Liver (tissue), 9 donors: Measurements from ENCODE around the gene SLIT2. TPM values are rescaled to one million over a fixed set of nuclear protein-coding genes. Genes with fewer than 3 reads are reported as not detected.

Source experiments
- DNase-seq: peaks from one replicate; pipeline ENCODE4 v3.0.0-alpha.2; 2017; ENCODE audit warnings: low spot score
- H3K27ac ChIP-seq, 2 donors: one replicate each; pipeline ENCODE4 v1.7.0; 2013; ENCODE audit warnings: inconsistent platforms in 2 of 2, low read length in 2 of 2, control low read depth in 1 of 2, low read depth in 1 of 2, mild to moderate bottlenecking in 1 of 2
- H3K27me3 ChIP-seq, 4 donors: one replicate each; pipeline versions ENCODE4 v1.6.1 to v1.7.0; 2013; ENCODE audit warnings: low read length in 3 of 4, inconsistent platforms in 1 of 4, mild to moderate bottlenecking in 1 of 4, moderate library complexity in 1 of 4; ENCODE audit not compliant: control insufficient read depth in 4 of 4, insufficient read depth in 4 of 4
- H3K36me3 ChIP-seq, 4 donors: one replicate each; pipeline versions ENCODE4 v1.6.1 to v1.7.0; 2013; ENCODE audit warnings: low read length in 3 of 4, mild to moderate bottlenecking in 3 of 4, low read depth in 1 of 4, moderate library complexity in 1 of 4; ENCODE audit not compliant: control insufficient read depth in 4 of 4, insufficient read depth in 3 of 4
- H3K4me1 ChIP-seq, 4 donors: one replicate each; pipeline versions ENCODE4 v1.6.1 to v1.7.0; 2013; ENCODE audit warnings: low read length in 3 of 4, mild to moderate bottlenecking in 3 of 4, moderate library complexity in 1 of 4; ENCODE audit not compliant: control insufficient read depth in 4 of 4, insufficient read depth in 4 of 4
- H3K4me3 ChIP-seq, 3 donors: one replicate each; pipeline versions ENCODE4 v1.6.1 to v1.7.0; 2013; ENCODE audit warnings: low read length in 3 of 3, control low read depth in 1 of 3, low read depth in 1 of 3, mild to moderate bottlenecking in 1 of 3
- H3K9ac ChIP-seq, 2 donors: one replicate each; pipeline ENCODE4 v1.7.0; 2013; ENCODE audit warnings: low read length in 2 of 2, mild to moderate bottlenecking in 2 of 2, moderate library complexity in 2 of 2, control low read depth in 1 of 2, low read depth in 1 of 2
- H3K9me3 ChIP-seq, 4 donors: one replicate each; pipeline versions ENCODE4 v1.6.1 to v1.7.0; 2013; ENCODE audit warnings: low read length in 3 of 4; ENCODE audit not compliant: control insufficient read depth in 4 of 4
- EGR1 ChIP-seq, 2 donors: IDR thresholded peaks; 2 replicates each; pipeline ENCODE4 v1.6.1; 2016 to 2018; ENCODE audit warnings: antibody characterized with exemption in 2 of 2, low read depth in 2 of 2
- FOXA1 ChIP-seq: IDR thresholded peaks from 2 replicates; pipeline ENCODE4 v1.6.1; 2016; ENCODE audit warnings: antibody characterized with exemption
- FOXA2 ChIP-seq: IDR thresholded peaks from 2 replicates; pipeline ENCODE4 v1.6.1; 2016; ENCODE audit warnings: antibody characterized with exemption
- GABPA ChIP-seq, 2 donors: IDR thresholded peaks in 1 of 2; conservative IDR thresholded peaks in 1 of 2; 2 replicates each; pipeline ENCODE4 v1.6.1; 2016; ENCODE audit warnings: antibody characterized with exemption in 2 of 2, mild to moderate bottlenecking in 1 of 2, moderate library complexity in 1 of 2
- HNF4A ChIP-seq, 2 donors: conservative IDR thresholded peaks; 2 replicates each; pipeline ENCODE4 v1.6.1; 2016; ENCODE audit warnings: antibody characterized with exemption in 2 of 2, mild to moderate bottlenecking in 2 of 2
- HNF4G ChIP-seq: IDR thresholded peaks from 2 replicates; pipeline ENCODE4 v1.6.1; 2016; ENCODE audit warnings: antibody characterized with exemption
- JUND ChIP-seq, 2 donors: IDR thresholded peaks; 2 replicates each; pipeline ENCODE4 v1.6.1; 2016; ENCODE audit warnings: antibody characterized with exemption in 2 of 2
- MAX ChIP-seq: IDR thresholded peaks from 2 replicates; pipeline ENCODE4 v1.6.1; 2016; ENCODE audit warnings: antibody characterized with exemption
- NR2F2 ChIP-seq: IDR thresholded peaks from 2 replicates; pipeline ENCODE4 v1.6.1; 2016; ENCODE audit warnings: antibody characterized with exemption
- RAD21 ChIP-seq, 2 donors: IDR thresholded peaks; 2 replicates each; pipeline ENCODE4 v1.6.1; 2016; ENCODE audit warnings: antibody characterized with exemption in 2 of 2, mild to moderate bottlenecking in 2 of 2
- RXRA ChIP-seq, 2 donors: IDR thresholded peaks; 2 replicates each; pipeline ENCODE4 v1.6.1; 2017 to 2018; ENCODE audit warnings: antibody characterized with exemption in 2 of 2, mild to moderate bottlenecking in 1 of 2
- SP1 ChIP-seq: IDR thresholded peaks from 2 replicates; pipeline ENCODE4 v1.6.1; 2018; ENCODE audit warnings: antibody characterized with exemption, mild to moderate bottlenecking
- TAF1 ChIP-seq: conservative IDR thresholded peaks from 2 replicates; pipeline ENCODE4 v1.6.1; 2016; ENCODE audit warnings: antibody characterized with exemption, mild to moderate bottlenecking
- YY1 ChIP-seq: IDR thresholded peaks from 2 replicates; pipeline ENCODE4 v1.6.1; 2016; ENCODE audit warnings: antibody characterized with exemption, mild to moderate bottlenecking
- ZBTB33 ChIP-seq: IDR thresholded peaks from 2 replicates; pipeline ENCODE4 v1.6.1; 2016; ENCODE audit warnings: antibody characterized with exemption
- WGBS: extraction: QIAGEN DNeasy Blood & Tissue Kit; methylation state at CpG from one replicate; pipeline ENCODE4 v1.1.7; 2013; 5-methylcytosine and 5-hydroxymethylcytosine counted together
- polyA plus RNA-seq, 2 donors: library from polyadenylated mRNA; stranded (reverse) in 1 of 2; unstranded in 1 of 2; fragments of 200-250 nt in 1 of 2; fragments of >200 nt in 1 of 2; fragmentation: Nextera tagmentation in 1 of 2; extraction: Ambion mirVana in 1 of 2; gene quantifications; one replicate each; pipeline versions ENCODE4 v1.2.1 to v1.2.3, GENCODE V29; 2013 to 2015
- total RNA-seq, 2 donors: library from RNA; depleted of rRNA; stranded (reverse); fragments of >200 nt; gene quantifications; one replicate each; pipeline ENCODE4 v1.2.3, GENCODE V29; 2014
- TF ChIP-seq, protein P1 (sequence below): IDR thresholded peaks from 2 replicates; pipeline ENCODE4 v1.6.1; 2016; ENCODE audit warnings: antibody characterized with exemption
- TF ChIP-seq, protein P2 (sequence below): fragments of 150-350 bp; IDR thresholded peaks from 2 replicates; pipeline ENCODE4 v1.5.1; 2017; ENCODE audit warnings: improper control_type of control experiment, low read depth, low read length; ENCODE audit not compliant: missing input control
- TF ChIP-seq, protein P3 (sequence below): IDR thresholded peaks from 2 replicates; pipeline ENCODE4 v1.6.1; 2016; ENCODE audit warnings: antibody characterized with exemption, mild to moderate bottlenecking
- donor health status: healthy.
- donor health status: healthy.
- donor health status: healthy.
- donor health status: healthy.
- donor health status: healthy.

The SLIT2 gene
- total and polyA plus RNA-seq, 4 donors, result 0.44 to 2.3 (median 1.2) TPM

- Histone ChIP-seq H3K9me3 (no peaks in the 10 kb centered on the region), H3K36me3 (no peaks in the 10 kb centered on the region), H3K27me3 (peaks cover 0 to 3% (median 0%) of the 10 kb centered on the region in 4 donors), H3K9ac (no peak overlapping the region), H3K27ac (no peak overlapping the region), H3K4me1 (no peaks in the 10 kb centered on the region), H3K4me3 (no peak overlapping the region)
- WGBS, result 92% methylated on average over 1 of the region's 1 CpG
- DNase-seq, result no peak
- TF ChIP-seq ZBTB33 (no peak), FOXA1 (no peak), TAF1 (no peak), JUND (IDR thresholded peaks at IDR 0.05) (no peak), HNF4A (conservative IDR thresholded peaks at IDR 0.05) (no peak), HNF4G (no peak), SP1 (no peak), YY1 (no peak), FOXA2 (no peak), EGR1 (IDR thresholded peaks at IDR 0.05; ENCODE audit: low read depth in 2 of 2) (no peak), MAX (no peak), NR2F2 (no peak), GABPA (IDR thresholded peaks at IDR 0.05 in 1 of 2, conservative IDR thresholded peaks at IDR 0.05 in 1 of 2) (no peak), RAD21 (IDR thresholded peaks at IDR 0.05) (no peak), RXRA (IDR thresholded peaks at IDR 0.05) (no peak)
- TF ChIP-seq, protein P1, sequence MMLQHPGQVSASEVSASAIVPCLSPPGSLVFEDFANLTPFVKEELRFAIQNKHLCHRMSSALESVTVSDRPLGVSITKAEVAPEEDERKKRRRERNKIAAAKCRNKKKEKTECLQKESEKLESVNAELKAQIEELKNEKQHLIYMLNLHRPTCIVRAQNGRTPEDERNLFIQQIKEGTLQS, result no peak
- TF ChIP-seq, protein P2, sequence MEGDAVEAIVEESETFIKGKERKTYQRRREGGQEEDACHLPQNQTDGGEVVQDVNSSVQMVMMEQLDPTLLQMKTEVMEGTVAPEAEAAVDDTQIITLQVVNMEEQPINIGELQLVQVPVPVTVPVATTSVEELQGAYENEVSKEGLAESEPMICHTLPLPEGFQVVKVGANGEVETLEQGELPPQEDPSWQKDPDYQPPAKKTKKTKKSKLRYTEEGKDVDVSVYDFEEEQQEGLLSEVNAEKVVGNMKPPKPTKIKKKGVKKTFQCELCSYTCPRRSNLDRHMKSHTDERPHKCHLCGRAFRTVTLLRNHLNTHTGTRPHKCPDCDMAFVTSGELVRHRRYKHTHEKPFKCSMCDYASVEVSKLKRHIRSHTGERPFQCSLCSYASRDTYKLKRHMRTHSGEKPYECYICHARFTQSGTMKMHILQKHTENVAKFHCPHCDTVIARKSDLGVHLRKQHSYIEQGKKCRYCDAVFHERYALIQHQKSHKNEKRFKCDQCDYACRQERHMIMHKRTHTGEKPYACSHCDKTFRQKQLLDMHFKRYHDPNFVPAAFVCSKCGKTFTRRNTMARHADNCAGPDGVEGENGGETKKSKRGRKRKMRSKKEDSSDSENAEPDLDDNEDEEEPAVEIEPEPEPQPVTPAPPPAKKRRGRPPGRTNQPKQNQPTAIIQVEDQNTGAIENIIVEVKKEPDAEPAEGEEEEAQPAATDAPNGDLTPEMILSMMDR, result no peak
- TF ChIP-seq, protein P3, sequence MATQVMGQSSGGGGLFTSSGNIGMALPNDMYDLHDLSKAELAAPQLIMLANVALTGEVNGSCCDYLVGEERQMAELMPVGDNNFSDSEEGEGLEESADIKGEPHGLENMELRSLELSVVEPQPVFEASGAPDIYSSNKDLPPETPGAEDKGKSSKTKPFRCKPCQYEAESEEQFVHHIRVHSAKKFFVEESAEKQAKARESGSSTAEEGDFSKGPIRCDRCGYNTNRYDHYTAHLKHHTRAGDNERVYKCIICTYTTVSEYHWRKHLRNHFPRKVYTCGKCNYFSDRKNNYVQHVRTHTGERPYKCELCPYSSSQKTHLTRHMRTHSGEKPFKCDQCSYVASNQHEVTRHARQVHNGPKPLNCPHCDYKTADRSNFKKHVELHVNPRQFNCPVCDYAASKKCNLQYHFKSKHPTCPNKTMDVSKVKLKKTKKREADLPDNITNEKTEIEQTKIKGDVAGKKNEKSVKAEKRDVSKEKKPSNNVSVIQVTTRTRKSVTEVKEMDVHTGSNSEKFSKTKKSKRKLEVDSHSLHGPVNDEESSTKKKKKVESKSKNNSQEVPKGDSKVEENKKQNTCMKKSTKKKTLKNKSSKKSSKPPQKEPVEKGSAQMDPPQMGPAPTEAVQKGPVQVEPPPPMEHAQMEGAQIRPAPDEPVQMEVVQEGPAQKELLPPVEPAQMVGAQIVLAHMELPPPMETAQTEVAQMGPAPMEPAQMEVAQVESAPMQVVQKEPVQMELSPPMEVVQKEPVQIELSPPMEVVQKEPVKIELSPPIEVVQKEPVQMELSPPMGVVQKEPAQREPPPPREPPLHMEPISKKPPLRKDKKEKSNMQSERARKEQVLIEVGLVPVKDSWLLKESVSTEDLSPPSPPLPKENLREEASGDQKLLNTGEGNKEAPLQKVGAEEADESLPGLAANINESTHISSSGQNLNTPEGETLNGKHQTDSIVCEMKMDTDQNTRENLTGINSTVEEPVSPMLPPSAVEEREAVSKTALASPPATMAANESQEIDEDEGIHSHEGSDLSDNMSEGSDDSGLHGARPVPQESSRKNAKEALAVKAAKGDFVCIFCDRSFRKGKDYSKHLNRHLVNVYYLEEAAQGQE, result no peak
Observed at GRCh38 chr4:20284990-20285389, 33.3 kb downstream of the SLIT2 start.
